Natural killer cell (primary cell): ENCODE results near the gene PTPRR. TPM values are rescaled to one million over a fixed set of nuclear protein-coding genes. Genes with fewer than 3 reads are reported as not detected.

ENCODE experiments used
- ATAC-seq, 3 donors: fragments of 150-1000 bp in 2 of 3; fragments of 200-7000 bp in 1 of 3; cut with Tn5 transposase; 1 replicate in 1 of 3; 2 replicates in 2 of 3; pipeline ENCODE4 v1.10.0; 2021; ENCODE audit warnings: mild to moderate bottlenecking in 2 of 3, moderate library complexity in 2 of 3
- DNase-seq, 2 donors: peaks; one replicate each; pipeline versions ENCODE4 v3.0.0 to v3.0.0-alpha.2; 2013 to 2021; ENCODE audit warnings: mixed read lengths in 1 of 2
- H3K27ac ChIP-seq: one replicate; pipeline ENCODE4 v1.5.1; 2013; ENCODE audit warnings: mild to moderate bottlenecking, low read length
- H3K27me3 ChIP-seq: one replicate; pipeline ENCODE4 v1.6.1; 2013; ENCODE audit warnings: low read length; ENCODE audit not compliant: control insufficient read depth, insufficient read depth
- H3K36me3 ChIP-seq: one replicate; pipeline ENCODE4 v1.6.1; 2013; ENCODE audit warnings: low read length; ENCODE audit not compliant: control insufficient read depth, insufficient read depth
- H3K4me1 ChIP-seq: one replicate; pipeline ENCODE4 v1.6.1; 2013; ENCODE audit warnings: low read length; ENCODE audit not compliant: control insufficient read depth, insufficient read depth
- H3K4me3 ChIP-seq: one replicate; pipeline ENCODE4 v1.5.1; 2013; ENCODE audit warnings: low read length
- H3K9me3 ChIP-seq: one replicate; pipeline ENCODE4 v1.6.1; 2013; ENCODE audit warnings: low read length; ENCODE audit not compliant: control insufficient read depth, insufficient read depth
- H3K27ac Mint-ChIP-seq, 2 donors: one replicate each; pipeline ENCODE4 v1.8.0; 2022; ENCODE audit warnings: mild to moderate bottlenecking in 2 of 2, mixed read lengths in 2 of 2, moderate library complexity in 1 of 2
- H3K27me3 Mint-ChIP-seq, 2 donors: one replicate each; pipeline ENCODE4 v1.8.0; 2022; ENCODE audit warnings: low read depth in 2 of 2, mixed read lengths in 2 of 2
- H3K36me3 Mint-ChIP-seq: one replicate; pipeline ENCODE4 v1.8.0; 2022; ENCODE audit warnings: mixed read lengths
- H3K4me1 Mint-ChIP-seq, 2 donors: one replicate each; pipeline ENCODE4 v1.8.0; 2022; ENCODE audit warnings: mixed read lengths in 2 of 2
- H3K4me3 Mint-ChIP-seq: one replicate; pipeline ENCODE4 v1.8.0; 2022; ENCODE audit warnings: mild to moderate bottlenecking, moderate library complexity, mixed read lengths
- H3K9me3 Mint-ChIP-seq, 2 donors: one replicate each; pipeline ENCODE4 v1.8.0; 2022; ENCODE audit warnings: mixed read lengths in 2 of 2
- WGBS: methylation state at CpG from one replicate; pipeline ENCODE4 v1.1.7; 2013; ENCODE audit warnings: missing lambda C conversion rate; ENCODE audit not compliant: insufficient coverage; 5-methylcytosine and 5-hydroxymethylcytosine counted together
- intact Hi-C: fragments of 100-400 bp; cut with micrococcal nuclease; formaldehyde crosslinking; loops from one replicate; pipeline ENCODE4 v1.14.2; 2022
- total RNA-seq, 4 donors: library from RNA; stranded (reverse); fragments of 120-200 nt in 1 of 4; gene quantifications; one replicate each; pipeline versions ENCODE4 v1.2.3 to v1.2.4, GENCODE V29; 2013 to 2022
- TF ChIP-seq, protein P1 (sequence below): fragments of 200-600 bp; IDR thresholded peaks from one replicate; pipeline ENCODE4 v1.8.0; 2022; ENCODE audit warnings: antibody characterized with exemption

PTPRR gene
- total RNA-seq, 3 donors from 2014 or later (not counting 1 experiment from before 2014, with no cell fraction given) = 0.91 to 1.3 TPM; not detected in 1

DNA sequence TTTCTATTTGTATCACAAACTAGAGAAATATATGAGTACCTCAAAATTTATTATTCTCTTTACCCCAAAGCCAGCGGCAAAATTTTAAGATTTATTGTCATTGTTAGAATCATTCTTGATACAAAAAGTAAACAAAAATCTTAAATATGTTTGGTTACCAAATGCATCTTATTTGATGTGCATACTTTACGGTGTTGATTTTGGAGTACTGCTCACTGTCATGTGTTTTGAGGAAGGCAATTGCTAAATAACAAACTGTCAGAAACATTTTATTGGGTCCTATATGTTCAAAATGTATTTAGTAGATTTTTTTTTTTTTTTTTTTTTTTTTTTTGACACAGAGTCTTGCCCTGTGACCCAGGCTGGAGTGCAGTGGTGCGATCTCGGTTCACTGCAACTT lies 124.9 kb downstream of the PTPRR start:
- ATAC-seq (no peak), DNase-seq (no peak)
- peaks cover 0 to 2% of the 10 kb centered on the region in 2 donors for H3K9me3 Mint-ChIP-seq
- H3K36me3 Mint-ChIP-seq = no peaks in the 10 kb centered on the region
- no peak overlapping the region for H3K27ac Mint-ChIP-seq
- intact Hi-C loops = no loop called here
- Histone ChIP-seq H3K36me3 (no peaks in the 10 kb centered on the region), H3K27me3 (no peaks in the 10 kb centered on the region), H3K4me3 (no peak overlapping the region), H3K4me1 (no peaks in the 10 kb centered on the region), H3K27ac (no peak overlapping the region), H3K9me3 (no peaks in the 10 kb centered on the region)
- H3K27me3 Mint-ChIP-seq = peaks cover 0 to 4% of the 10 kb centered on the region in 2 donors
- WGBS = 99% methylated on average over 4 of the region's 4 CpGs
- no peak overlapping the region for H3K4me3 Mint-ChIP-seq
- TF ChIP-seq, protein P1, sequence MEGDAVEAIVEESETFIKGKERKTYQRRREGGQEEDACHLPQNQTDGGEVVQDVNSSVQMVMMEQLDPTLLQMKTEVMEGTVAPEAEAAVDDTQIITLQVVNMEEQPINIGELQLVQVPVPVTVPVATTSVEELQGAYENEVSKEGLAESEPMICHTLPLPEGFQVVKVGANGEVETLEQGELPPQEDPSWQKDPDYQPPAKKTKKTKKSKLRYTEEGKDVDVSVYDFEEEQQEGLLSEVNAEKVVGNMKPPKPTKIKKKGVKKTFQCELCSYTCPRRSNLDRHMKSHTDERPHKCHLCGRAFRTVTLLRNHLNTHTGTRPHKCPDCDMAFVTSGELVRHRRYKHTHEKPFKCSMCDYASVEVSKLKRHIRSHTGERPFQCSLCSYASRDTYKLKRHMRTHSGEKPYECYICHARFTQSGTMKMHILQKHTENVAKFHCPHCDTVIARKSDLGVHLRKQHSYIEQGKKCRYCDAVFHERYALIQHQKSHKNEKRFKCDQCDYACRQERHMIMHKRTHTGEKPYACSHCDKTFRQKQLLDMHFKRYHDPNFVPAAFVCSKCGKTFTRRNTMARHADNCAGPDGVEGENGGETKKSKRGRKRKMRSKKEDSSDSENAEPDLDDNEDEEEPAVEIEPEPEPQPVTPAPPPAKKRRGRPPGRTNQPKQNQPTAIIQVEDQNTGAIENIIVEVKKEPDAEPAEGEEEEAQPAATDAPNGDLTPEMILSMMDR = no peak
- H3K4me1 Mint-ChIP-seq = no peaks in the 10 kb centered on the region

DNA sequence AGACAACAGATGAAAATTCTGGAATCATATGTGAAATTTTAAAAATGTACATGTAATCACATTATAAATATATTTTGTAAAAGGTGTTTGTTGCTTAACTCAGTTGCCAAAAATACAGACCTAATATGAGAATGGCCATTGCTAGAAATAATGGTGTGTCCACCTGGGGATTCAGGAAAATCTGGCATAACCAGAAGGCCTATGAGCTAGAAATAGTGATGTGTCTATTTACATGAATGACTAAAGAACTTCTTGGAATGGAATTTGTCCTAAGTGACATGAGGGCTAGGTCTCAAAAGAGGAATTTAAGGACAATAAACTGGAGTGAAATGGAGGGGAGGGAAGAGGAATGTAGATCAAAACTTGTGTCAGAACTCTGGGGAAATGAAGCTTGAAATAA lies 126.4 kb downstream of the PTPRR start:
- intact Hi-C loops = no loop called here
- no peak for ATAC-seq
- H3K36me3 Mint-ChIP-seq = no peaks in the 10 kb centered on the region
- Histone ChIP-seq H3K27me3 (no peaks in the 10 kb centered on the region), H3K9me3 (no peaks in the 10 kb centered on the region), H3K36me3 (no peaks in the 10 kb centered on the region), H3K4me1 (no peaks in the 10 kb centered on the region), H3K4me3 (no peak overlapping the region), H3K27ac (no peak overlapping the region)
- H3K27me3 Mint-ChIP-seq = peaks cover 0 to 9% of the 10 kb centered on the region in 2 donors
- H3K9me3 Mint-ChIP-seq = peaks cover 0 to 7% of the 10 kb centered on the region in 2 donors
- TF ChIP-seq, protein P1 = no peak
- no peak for DNase-seq
- H3K4me3 Mint-ChIP-seq = no peak overlapping the region
- H3K27ac Mint-ChIP-seq = no peak overlapping the region
- no peaks in the 10 kb centered on the region for H3K4me1 Mint-ChIP-seq

DNA sequence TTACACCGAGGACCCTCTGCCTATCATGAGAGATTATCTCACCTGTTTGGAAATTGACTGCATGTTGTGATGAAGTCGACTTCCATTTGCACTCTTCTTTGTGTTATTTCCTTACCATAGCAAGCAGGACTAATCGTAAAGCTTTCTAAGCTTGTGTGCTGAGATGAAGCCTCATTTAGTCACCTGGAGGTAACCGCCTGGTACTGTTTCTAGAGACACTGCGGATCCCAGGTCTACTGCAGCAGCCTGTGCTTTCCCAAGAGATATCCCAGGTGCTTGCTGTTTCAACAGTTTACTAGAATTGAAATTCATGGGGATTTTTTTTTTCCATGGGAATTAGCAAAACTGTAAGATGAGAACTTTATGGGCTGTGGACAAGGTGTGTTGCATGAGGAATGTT lies 131.8 kb downstream of the PTPRR start:
- Histone ChIP-seq H3K36me3 (no peaks in the 10 kb centered on the region), H3K4me1 (no peaks in the 10 kb centered on the region), H3K4me3 (no peak overlapping the region), H3K9me3 (no peaks in the 10 kb centered on the region), H3K27ac (no peak overlapping the region), H3K27me3 (no peaks in the 10 kb centered on the region)
- intact Hi-C loops = no loop called here
- 88% methylated on average over 5 of the region's 5 CpGs for WGBS
- no peak overlapping the region for H3K27ac Mint-ChIP-seq
- peaks cover 0 to 4% of the 10 kb centered on the region in 2 donors for H3K9me3 Mint-ChIP-seq
- DNase-seq (no peak), ATAC-seq (no peak)
- H3K4me3 Mint-ChIP-seq = no peak overlapping the region
- H3K36me3 Mint-ChIP-seq = no peaks in the 10 kb centered on the region
- H3K27me3 Mint-ChIP-seq = peaks cover 0 to 9% of the 10 kb centered on the region in 2 donors
- TF ChIP-seq, protein P1 = no peak
- H3K4me1 Mint-ChIP-seq = no peaks in the 10 kb centered on the region

DNA sequence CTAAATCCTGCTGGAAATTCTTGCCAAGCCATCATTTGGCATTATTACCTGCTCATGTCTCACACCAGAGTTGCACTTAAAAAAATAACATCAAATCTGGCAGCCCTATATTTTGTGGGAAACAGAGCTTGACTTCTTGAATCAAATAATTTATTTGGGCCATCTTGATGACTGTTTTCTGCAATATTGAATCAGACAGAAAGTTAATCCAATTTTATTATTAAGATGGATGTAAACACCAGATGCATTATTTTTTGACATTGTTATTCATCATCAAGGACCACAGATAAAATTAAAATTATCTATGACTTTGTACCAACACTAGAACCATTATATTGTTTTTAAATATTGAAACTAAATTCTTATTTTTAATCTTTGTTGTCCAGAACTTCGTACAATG lies 132.9 kb downstream of the PTPRR start:
- Histone ChIP-seq H3K27ac (no peak overlapping the region), H3K4me3 (no peak overlapping the region), H3K4me1 (no peaks in the 10 kb centered on the region), H3K9me3 (no peaks in the 10 kb centered on the region), H3K27me3 (no peaks in the 10 kb centered on the region), H3K36me3 (no peaks in the 10 kb centered on the region)
- DNase-seq (no peak), ATAC-seq (no peak)
- H3K4me3 Mint-ChIP-seq = no peak overlapping the region
- H3K36me3 Mint-ChIP-seq = no peaks in the 10 kb centered on the region
- no peaks in the 10 kb centered on the region for H3K4me1 Mint-ChIP-seq
- no CpG with 5 or more reads among the region's 1 CpG for WGBS
- TF ChIP-seq, protein P1 = no peak
- H3K9me3 Mint-ChIP-seq = peaks cover 0 to 4% of the 10 kb centered on the region in 2 donors
- peaks cover 0 to 9% of the 10 kb centered on the region in 2 donors for H3K27me3 Mint-ChIP-seq
- H3K27ac Mint-ChIP-seq = no peak overlapping the region
- intact Hi-C loops = no loop called here
